HG02885 (cell line): ENCODE measurements around the gene ZBTB11.
"Not testable (repeated sequence)": the region's sequence is repeated elsewhere in the genome, so short reads cannot be mapped to it uniquely, and the experiment has no call there.

Experiments used
- ATAC-seq: cut with Tn5 transposase; IDR thresholded peaks from one replicate; pipeline ENCODE4 v1.9.1; 2021; ENCODE audit warnings: mild to moderate bottlenecking; ENCODE audit not compliant: unreplicated experiment, poor library complexity

The ZBTB11 gene

GRCh38 chr3:101646726-101647125, 30.2 kb downstream of the ZBTB11 start:
- no peak for ATAC-seq

- no peak for ATAC-seq
Observed at GRCh38 chr3:101643861-101644613, 32.9 kb downstream of the ZBTB11 start.

DNA sequence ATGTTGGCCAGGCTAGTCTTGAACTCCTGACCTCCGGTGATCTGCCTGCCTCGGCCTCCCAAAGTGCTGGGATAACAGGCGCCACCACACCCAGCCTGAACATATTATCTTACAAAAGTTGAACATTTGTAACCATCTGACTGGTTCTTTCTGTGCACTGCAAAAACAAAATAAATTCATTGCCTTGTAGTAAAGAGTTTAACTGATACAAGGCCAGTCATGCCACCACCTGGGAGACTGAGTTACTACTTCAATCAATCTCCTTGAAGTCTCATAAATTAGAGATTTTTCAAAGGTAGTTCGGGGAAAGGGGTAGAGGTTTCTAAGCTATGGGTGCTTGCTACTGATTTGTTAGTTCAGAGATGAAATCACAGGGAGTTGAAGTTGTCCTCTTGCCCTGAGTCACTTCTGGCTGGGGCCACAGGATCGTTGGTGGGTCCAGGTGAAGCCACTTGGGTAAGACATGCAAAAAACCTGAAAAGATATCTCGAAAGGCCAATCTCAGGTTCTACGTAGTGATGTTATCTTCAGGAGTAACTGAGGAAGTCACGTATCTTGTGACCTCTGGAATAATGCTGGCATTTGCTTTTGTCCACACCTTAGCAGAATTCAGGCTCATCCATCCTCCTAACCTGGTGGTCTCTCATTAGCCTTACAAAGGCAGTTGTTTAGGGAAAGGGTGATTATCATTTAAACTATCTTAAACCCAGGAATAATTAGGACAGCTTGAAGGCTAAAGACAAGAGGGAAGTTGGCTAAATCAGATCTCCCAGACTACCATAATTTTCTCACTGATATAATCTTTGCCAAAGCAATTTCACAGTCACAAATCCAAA, 33.7 kb downstream of the ZBTB11 start:
- ATAC-seq = no peak

DNA sequence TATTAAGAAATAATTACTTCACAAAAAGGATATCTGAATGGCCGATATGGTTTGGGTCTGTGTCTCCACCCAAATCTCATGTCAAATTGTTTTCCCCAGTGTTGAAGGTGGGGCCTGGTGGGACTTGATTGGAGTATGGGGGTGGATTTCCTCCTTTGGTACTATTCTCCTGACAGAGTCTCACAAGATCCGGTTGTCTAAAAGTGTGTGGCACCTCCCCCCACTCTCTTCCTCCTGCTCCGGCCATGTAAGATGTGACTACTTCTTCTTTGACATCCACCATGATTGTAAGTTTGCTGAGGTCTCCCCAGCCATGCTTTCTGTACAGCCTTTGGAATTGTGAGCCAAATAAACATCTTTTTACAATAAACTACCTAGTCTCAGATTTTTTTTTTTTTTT, 34.5 kb downstream of the ZBTB11 start:
- ATAC-seq = no peak

GRCh38 chr3:101641397-101642115, 35.4 kb downstream of the ZBTB11 start:
- ATAC-seq = not testable (repeated sequence)

- ATAC-seq = no peak
Observed at GRCh38 chr3:101640256-101640655, 36.7 kb downstream of the ZBTB11 start.

DNA sequence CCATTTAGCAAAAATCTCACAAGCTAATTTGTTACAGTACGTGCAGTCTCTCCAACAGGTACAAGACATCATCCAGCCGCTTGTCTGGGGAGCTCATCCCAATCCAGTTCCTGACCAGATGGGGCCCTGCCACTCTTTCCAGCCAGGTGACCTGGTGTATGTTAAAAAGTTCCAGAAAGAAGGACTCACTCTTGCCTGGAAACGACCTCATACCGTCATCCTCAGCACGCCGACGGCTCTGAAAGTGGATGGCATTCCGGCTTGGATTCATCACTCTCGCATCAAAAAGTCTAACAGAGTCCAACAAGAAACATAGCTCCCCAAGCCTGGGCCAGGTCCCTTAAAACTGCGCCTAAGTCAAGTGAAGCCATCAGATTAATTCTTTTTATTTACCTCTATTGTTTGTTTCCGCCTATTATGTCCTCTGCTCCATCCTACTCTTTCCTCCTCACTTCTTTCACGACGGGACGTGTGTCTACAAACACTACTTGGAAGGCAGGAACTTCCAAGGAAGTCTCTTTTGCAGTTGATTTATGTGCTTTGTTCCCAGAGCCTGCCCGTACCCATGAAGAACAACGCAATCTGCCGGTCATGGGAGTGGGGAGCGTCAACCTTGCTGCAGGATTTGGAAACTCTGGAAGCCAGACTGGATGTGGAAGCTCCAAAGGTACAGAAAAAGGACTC, 37.5 kb downstream of the ZBTB11 start:
- ATAC-seq = no peak

GRCh38 chr3:101638261-101638745, 38.6 kb downstream of the ZBTB11 start:
- ATAC-seq = no peak

GRCh38 chr3:101637451-101637850, 39.5 kb downstream of the ZBTB11 start:
- ATAC-seq = no peak

- peak; percentile 97 for ATAC-seq
Observed at GRCh38 chr3:101635954-101636798, 40.8 kb downstream of the ZBTB11 start.

DNA sequence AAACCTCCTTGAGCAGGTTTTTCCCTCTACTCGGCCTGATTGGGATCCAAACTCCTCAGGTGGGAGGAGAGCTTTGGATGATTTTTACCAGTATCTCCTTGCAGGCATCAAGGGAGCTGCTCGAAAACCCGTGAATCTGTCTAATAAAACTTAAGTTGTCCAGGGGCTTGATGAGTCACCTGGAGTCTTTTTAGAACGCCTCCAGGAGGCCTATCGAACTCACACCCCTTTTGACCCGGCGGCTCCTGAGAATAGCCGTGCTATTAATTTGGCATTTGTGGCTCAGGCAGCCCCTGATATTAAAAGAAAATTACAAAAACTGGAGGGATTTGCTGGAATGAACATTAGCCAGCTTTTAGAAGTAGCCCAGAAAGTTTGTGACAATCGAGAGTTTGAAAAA, 41.6 kb downstream of the ZBTB11 start:
- no peak for ATAC-seq

DNA sequence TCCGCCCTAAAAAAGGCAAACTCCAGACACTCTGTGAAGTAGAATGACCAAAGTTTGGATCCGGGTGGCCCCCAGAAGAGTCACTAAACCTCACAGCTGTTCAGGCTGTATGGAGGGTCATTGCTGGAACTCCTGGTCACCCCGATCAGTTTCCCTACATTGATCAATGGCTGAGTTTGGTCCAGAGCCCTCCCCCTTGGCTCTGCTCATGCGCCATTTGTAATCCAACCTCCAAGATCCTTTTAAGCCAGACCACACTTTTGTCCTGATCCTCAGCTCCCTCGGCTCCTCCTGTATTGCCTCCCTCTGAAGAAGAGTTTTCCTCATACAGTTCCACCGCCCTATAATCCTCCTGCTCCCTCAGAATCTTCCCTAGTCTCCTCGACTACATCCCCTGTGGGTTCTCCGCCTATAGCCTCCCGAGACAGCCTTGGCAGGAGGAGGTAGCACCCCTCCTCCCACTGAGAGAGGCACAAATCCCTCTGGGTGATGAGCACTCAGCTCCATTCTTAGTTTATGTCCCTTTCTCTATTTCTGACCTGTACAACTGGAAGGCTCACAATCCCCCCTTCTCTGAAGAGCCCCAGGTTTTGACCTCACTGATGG, 42.2 kb downstream of the ZBTB11 start:
- ATAC-seq = no peak

DNA sequence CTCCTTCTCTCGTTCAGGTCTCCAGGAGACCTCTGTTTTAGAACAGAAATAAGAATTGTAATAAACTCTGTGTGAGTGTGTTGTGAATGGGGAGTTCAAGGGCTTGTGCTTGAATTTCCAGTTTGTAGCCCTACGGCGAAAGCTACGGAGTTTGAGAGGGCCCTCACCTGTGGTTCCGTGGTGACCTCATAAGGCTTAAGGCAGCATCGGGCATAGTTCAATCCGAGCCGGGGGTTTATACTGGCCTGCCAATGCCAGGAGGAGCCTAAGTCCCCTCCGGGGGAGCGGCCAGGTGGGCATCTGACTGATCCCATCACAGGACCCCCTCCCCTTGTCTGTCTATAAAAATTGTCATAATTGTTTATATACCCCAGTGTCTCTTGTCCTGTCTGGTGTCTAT, 43.7 kb downstream of the ZBTB11 start:
- no peak for ATAC-seq

DNA sequence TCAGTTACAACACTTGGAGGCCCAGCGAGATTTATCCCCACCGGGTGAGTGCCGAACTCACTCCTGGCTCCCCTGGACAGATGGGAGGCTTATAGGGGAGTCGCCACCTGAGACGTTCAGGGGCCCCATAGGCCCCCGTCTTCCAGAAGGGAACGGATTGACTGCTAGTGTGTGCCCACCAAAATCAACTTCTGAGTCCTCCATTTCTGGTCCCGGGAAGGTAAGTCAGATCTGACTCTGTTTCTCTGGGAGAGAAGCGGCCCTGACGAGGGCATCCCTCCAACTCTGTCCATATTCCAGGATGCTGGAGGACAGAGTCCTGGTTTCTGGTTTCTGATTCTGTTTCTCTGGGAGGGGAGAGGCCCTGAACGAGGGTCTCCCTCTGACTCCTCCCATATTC, 44.3 kb downstream of the ZBTB11 start:
- no peak for ATAC-seq

DNA sequence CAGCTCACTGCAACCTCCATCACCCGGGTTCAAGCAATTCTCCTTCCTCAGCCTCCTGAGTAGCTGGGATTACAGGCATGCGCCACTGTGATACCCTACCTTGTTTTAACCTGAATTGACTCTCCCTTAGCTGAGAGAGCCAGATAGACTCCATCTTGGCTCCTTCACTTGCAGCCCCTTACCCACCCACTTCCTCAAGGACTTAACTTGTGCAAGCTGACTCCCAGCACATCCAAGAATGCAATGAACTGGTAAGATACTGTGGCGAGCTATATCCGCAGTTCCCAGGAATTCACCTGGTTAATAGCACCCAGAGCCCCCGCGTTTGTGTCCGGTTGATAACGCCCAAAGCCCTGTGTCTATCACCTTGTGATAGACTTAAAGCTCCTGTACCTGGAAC, 45.0 kb downstream of the ZBTB11 start:
- ATAC-seq = not testable (repeated sequence)

GRCh38 chr3:101631098-101631796, 45.7 kb downstream of the ZBTB11 start:
- ATAC-seq = no peak

- no peak for ATAC-seq
Observed at GRCh38 chr3:101629219-101629618, 47.7 kb downstream of the ZBTB11 start.

DNA sequence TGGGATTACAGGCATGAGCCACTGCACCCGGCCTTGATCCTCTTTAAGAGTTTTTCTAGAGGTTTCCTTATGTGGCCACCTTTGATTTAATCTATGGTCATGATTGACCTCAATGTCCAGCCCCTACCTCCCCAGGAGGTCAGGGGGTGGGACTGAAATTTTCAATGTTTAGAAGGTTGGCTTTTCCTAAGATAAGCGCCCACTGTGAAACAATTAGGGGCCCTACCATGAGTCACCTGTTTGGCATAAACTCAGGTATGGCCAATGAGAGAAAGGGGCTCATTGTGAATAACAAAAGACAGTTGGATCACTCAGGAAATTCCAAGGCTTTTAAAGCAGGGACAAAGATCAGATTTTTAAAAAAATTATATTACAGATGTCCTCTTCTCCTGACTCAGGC, 51.1 kb downstream of the ZBTB11 start:
- ATAC-seq = no peak
